HG02623 (cell line): ENCODE results near the gene CCL28.

Experiments
- ATAC-seq: cut with Tn5 transposase; IDR thresholded peaks from one replicate; pipeline ENCODE4 v1.9.1; 2021; ENCODE audit warnings: moderate library complexity; ENCODE audit not compliant: unreplicated experiment

The CCL28 gene

GRCh38 chr5:43358726-43359125 is 53.5 kb downstream of the CCL28 start:
- ATAC-seq = no peak

GRCh38 chr5:43358301-43358700 is 53.9 kb downstream of the CCL28 start:
- ATAC-seq = no peak

- ATAC-seq = no peak
Observed at GRCh38 chr5:43357878-43358281, 54.3 kb downstream of the CCL28 start.

DNA sequence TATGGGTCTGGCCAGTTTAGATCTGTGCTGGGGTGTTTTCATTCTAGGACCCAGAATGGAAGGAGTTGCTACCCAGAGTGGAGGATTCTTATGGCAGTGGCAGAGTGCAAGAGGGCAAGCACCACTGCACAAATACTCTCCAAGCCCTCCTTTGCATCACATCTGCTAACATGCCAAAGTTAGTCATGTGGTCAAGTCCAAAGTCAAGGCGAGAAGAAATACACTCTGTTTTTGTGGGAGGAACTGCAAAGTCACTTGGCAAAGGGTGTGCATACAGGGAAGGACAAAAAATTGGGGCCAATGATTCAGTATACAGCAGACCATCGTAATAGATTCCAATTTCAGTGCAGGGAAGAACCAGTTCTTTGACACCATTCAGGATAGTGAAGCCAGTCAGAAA is 55.1 kb downstream of the CCL28 start:
- no peak for ATAC-seq

GRCh38 chr5:43354774-43355173 is 57.4 kb downstream of the CCL28 start:
- no peak for ATAC-seq

DNA sequence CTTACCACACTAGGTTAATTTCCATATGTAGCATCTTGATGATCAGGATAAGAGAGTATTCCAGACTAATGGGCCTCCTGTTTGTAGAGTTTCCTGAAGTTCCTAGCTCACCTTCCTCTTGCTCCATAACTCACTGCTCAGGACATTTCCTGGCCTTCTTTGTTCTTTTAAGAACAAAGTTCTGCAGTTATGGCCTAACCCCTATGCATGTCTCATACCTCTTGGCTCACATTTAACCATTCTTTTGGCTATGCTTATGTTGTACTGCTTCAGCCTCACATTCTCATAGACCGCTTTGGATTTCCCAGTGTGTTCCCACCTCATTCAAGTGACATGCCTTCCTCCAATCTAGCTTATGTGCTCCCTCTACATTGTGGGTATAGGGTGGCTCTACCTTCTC is 58.5 kb downstream of the CCL28 start:
- no peak for ATAC-seq

DNA sequence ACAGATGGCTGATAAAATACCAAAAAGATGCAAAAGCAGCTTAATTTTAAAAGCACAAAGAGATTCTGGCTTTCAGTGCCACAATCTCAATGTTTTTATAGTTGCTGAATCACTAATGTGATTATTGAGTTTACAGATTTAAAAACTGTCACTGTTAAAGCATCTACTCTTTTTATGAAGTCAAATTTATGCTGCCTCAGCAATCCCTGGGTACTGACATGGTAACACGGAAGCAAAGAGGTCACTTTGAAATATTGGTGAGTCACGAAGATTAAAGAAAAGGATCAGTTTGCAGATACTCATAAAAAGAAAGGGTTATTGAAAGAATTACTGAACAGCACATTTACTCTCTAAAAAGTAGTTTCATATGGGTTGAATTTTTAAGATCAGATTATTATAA is 59.3 kb downstream of the CCL28 start:
- ATAC-seq = no peak

DNA sequence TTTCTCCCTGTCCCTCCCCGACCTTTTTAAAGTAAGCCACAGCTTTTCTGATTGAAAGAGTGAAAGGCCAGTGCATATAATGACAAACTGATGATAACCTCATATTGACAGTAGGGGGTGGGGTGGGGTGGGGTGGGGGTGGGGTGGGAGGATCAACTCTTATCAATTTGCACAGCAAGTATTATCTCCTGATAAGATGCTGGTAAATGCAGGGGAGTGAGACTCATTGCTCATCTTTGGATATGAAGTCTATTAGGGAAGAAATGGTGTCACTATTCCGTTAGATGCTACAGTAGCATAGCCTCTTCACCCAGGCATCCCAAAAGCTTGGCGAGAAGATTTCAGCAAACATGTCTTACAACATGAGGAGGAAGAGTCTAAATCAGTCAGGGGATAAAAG is 60.1 kb downstream of the CCL28 start:
- no peak for ATAC-seq

- no peak for ATAC-seq
Observed at GRCh38 chr5:43348861-43349363, 63.3 kb downstream of the CCL28 start.

DNA sequence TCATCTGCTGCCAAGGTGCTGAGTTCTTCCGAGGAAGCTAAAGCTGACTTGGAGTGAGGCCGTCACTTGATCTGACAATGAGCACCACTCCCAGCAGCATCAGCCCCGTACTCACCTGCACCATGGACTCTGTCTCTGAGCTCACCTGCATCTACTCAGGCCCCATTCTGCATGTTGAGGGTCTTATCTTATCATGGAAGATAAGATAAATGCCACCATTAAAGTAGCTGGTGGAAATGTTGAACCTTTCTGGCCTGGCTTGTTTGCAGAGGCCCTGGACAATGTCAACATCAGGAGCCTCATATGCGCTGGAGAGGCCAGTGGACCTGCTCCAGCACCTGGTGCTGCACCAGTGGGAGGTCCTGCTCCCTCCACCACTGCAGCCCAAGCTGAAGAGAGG is 64.0 kb downstream of the CCL28 start:
- ATAC-seq = no peak

GRCh38 chr5:43338862-43339261 is 73.3 kb downstream of the CCL28 start:
- ATAC-seq = no peak

DNA sequence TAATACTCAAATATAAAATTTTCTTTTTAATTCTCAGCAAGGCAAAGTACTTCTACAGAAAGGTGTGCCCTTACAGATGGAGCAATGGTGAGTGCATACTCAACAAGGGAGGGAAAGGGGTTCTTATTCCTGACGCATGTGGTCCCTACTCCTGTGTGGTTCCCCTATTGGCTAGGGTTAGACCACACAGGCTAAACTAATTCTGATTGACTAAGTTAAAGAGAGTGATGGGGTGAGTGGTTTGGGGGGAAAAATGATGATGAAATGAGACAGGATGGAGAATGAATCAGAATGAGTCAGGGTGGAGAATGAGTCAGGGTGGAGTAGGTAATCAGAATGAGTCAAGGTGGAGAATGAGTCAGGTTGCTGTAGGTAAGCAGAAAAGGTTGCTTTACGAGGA is 76.0 kb downstream of the CCL28 start:
- ATAC-seq = no peak

DNA sequence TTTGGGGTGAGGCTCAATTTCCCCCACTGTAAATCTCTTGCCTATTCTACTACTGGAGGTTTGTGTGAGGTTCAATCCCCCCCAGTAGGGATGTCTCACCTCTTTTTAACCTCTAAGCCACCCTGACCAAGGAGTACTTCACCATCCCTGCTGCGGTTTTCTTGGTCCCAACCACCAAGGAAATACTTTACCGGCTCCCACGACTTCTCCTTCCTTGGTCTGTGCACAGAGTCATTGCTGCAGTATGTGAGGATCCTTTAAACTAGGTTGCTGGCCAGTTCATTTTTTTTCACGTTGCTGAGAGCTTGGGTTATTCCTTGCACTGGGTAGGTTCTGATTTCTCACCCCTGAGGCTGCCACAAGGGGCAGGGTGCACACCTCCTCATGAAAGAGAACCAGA is 76.5 kb downstream of the CCL28 start:
- ATAC-seq = no peak

GRCh38 chr5:43332401-43332800 is 79.8 kb downstream of the CCL28 start:
- ATAC-seq = no peak
